GM18520 (cell line): ENCODE measurements around the gene ARHGAP6.
A peak's percentile ranks its signal among the peaks of the same experiment; 100 is the strongest.

ENCODE experiments used
- ATAC-seq: cut with Tn5 transposase; IDR thresholded peaks from one replicate; pipeline ENCODE4 v1.9.1; 2021; ENCODE audit not compliant: unreplicated experiment

Gene ARHGAP6

GRCh38 chrX:11464380-11464779 is 201.3 kb downstream of the ARHGAP6 start:
- no peak for ATAC-seq

GRCh38 chrX:11462648-11463047 is 203.1 kb downstream of the ARHGAP6 start:
- ATAC-seq, result no peak

- no peak for ATAC-seq
Observed at GRCh38 chrX:11462136-11462535, 203.6 kb downstream of the ARHGAP6 start.

GRCh38 chrX:11461201-11462001 is 204.3 kb downstream of the ARHGAP6 start:
- peak; percentile 50 for ATAC-seq

- no peak for ATAC-seq
Observed at GRCh38 chrX:11460347-11460746, 205.4 kb downstream of the ARHGAP6 start.

GRCh38 chrX:11458170-11458569 is 207.6 kb downstream of the ARHGAP6 start:
- no peak for ATAC-seq

- ATAC-seq, result no peak
Observed at GRCh38 chrX:11451151-11451550, 214.6 kb downstream of the ARHGAP6 start.

- no peak for ATAC-seq
Observed at GRCh38 chrX:11450354-11450753, 215.4 kb downstream of the ARHGAP6 start.

- no peak for ATAC-seq
Observed at GRCh38 chrX:11449613-11450012, 216.1 kb downstream of the ARHGAP6 start.

GRCh38 chrX:11447418-11447817 is 218.3 kb downstream of the ARHGAP6 start:
- no peak for ATAC-seq

GRCh38 chrX:11446949-11447348 is 218.8 kb downstream of the ARHGAP6 start:
- no peak for ATAC-seq

GRCh38 chrX:11446336-11446735 is 219.4 kb downstream of the ARHGAP6 start:
- no peak for ATAC-seq

- no peak for ATAC-seq
Observed at GRCh38 chrX:11445540-11445939, 220.2 kb downstream of the ARHGAP6 start.

GRCh38 chrX:11444052-11444451 is 221.7 kb downstream of the ARHGAP6 start:
- no peak for ATAC-seq

GRCh38 chrX:11439846-11440245 is 225.9 kb downstream of the ARHGAP6 start:
- no peak for ATAC-seq

GRCh38 chrX:11438767-11439166 is 227.0 kb downstream of the ARHGAP6 start:
- no peak for ATAC-seq

- ATAC-seq, result no peak
Observed at GRCh38 chrX:11438380-11438723, 227.4 kb downstream of the ARHGAP6 start.

GRCh38 chrX:11437642-11438379 is 227.9 kb downstream of the ARHGAP6 start:
- ATAC-seq, result no peak

GRCh38 chrX:11435568-11435967 is 230.2 kb downstream of the ARHGAP6 start:
- ATAC-seq, result no peak

GRCh38 chrX:11434607-11435006 is 231.1 kb downstream of the ARHGAP6 start:
- ATAC-seq, result no peak

- no peak for ATAC-seq
Observed at GRCh38 chrX:11431786-11432185, 233.9 kb downstream of the ARHGAP6 start.

GRCh38 chrX:11430271-11430670 is 235.4 kb downstream of the ARHGAP6 start:
- no peak for ATAC-seq
